GM18505 (cell line): ENCODE measurements around the gene CBR1.
"Not testable (repeated sequence)": the region's sequence is repeated elsewhere in the genome, so short reads cannot be mapped to it uniquely, and the experiment has no call there.

Experiments
- ATAC-seq: cut with Tn5 transposase; IDR thresholded peaks from one replicate; pipeline ENCODE4 v1.9.1; 2021; ENCODE audit not compliant: unreplicated experiment
- POLR2A ChIP-seq: IDR thresholded peaks from 4 replicates; pipeline ENCODE4 v1.6.1; 2011; ENCODE audit warnings: borderline replicate concordance; ENCODE audit not compliant: insufficient read depth, insufficient read length; ENCODE audit errors: extremely low read depth

CBR1 gene

DNA sequence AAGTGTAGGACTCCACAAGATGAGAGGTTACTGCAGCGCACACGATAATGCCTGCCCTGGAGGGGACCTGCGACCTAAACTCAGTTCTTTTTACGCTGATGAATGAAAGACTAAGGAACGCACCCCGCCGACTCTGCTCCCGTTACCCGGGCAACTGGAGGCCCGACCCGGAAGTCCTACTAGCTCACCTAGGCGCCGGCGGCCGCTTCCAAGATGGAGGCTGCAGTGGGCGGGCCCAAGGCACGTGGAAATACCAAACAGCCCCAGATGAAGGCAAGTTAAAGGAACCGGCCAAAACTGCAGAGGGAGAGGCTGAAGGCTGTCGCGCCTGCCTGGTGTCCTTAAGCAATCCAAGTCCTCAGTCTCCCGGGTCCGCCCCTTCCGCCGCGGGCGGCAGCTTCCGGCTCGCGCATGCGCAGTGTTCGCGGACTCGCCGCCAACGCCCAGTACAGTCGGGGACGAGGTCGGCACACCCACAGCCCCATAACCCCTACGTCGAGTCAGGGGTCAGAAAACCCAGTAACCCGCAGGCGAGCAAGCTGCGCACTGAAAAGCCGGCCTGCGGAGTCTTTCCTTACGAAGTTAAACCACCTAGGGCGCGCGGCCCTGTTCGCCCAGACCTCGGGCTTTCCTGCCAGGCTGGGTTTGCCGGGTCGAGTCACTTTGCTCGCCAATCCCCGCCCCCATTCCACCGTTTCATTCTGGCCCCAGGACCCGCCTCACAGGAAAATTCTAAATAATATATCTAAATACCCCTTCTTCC lies 9.5 kb upstream of the CBR1 start, which contains the start of gene SETD4:
TSS of gene SETD4 (minus strand) at position 368 of the 763 bp plus-strand sequence. CDS start 1,638 bp downstream, outside the sequence.
- ATAC-seq: peak; percentile 86
- TF ChIP-seq POLR2A: peak; percentile 92

DNA sequence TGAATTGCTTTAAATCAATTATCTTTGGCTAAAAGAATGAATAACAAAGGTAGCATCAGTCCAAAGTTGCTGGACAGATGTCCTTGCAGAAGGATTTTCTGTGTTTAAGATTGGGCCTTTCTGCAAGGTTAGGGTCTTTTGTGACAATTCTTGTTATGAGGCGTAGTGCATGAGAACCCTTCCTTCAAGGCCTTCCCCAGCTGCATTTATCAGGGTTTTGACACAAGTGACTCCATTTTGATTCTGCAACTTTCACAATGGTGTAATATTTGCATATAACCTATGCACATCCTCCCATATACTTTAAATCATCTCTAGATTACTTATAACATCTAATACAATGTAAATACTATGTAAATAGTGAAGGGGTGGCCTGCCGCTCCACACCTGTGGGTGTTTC lies 8.4 kb upstream of the CBR1 start:
- no peak for TF ChIP-seq POLR2A
- no peak for ATAC-seq

- no peak for TF ChIP-seq POLR2A
- no peak for ATAC-seq
These were observed 6.3 kb upstream of the CBR1 start for GRCh38 chr21:36063375-36064084.

DNA sequence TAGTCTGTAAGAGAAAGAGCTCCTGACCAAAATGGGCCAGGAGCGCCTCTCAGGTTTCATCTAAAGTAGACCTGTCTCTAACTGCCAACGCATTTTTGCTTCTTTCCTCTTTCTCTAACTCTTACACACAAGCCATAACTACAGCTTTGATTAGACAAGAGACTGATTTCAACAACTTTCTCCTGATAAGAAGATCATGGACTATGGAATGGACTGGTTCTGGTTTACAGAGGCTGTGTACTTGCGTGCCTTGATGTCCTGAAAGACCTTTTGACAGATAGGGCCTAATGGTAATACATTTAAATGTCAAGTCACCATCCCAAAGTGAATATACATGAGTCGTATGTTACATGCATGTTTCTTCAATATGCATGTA lies 5.8 kb upstream of the CBR1 start:
- no peak for TF ChIP-seq POLR2A
- ATAC-seq: no peak

GRCh38 chr21:36065497-36066036 lies 4.3 kb upstream of the CBR1 start:
- TF ChIP-seq POLR2A: no peak
- ATAC-seq: no peak

- ATAC-seq: no peak
- no peak for TF ChIP-seq POLR2A
These were observed 951 bp upstream of the CBR1 start for GRCh38 chr21:36068748-36069398.

GRCh38 chr21:36070999-36071398 lies 1.2 kb downstream of the CBR1 start:
- ATAC-seq: no peak
- TF ChIP-seq POLR2A: no peak

DNA sequence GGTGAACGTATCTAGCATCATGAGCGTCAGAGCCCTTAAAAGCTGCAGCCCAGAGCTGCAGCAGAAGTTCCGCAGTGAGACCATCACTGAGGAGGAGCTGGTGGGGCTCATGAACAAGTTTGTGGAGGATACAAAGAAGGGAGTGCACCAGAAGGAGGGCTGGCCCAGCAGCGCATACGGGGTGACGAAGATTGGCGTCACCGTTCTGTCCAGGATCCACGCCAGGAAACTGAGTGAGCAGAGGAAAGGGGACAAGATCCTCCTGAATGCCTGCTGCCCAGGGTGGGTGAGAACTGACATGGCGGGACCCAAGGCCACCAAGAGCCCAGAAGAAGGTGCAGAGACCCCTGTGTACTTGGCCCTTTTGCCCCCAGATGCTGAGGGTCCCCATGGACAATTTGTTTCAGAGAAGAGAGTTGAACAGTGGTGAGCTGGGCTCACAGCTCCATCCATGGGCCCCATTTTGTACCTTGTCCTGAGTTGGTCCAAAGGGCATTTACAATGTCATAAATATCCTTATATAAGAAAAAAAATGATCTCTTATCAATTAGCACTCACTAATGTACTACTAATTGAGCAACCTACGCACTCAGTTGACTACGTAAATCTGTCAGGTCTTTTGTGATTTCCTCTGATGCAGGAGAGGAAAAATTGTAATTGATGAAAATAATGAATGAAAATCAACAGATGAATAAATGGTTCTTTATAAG lies 2.8 kb downstream of the CBR1 start:
- no peak for ATAC-seq
- TF ChIP-seq POLR2A: no peak

GRCh38 chr21:36073181-36073580 lies 3.4 kb downstream of the CBR1 start:
- no peak for ATAC-seq
- TF ChIP-seq POLR2A: no peak

DNA sequence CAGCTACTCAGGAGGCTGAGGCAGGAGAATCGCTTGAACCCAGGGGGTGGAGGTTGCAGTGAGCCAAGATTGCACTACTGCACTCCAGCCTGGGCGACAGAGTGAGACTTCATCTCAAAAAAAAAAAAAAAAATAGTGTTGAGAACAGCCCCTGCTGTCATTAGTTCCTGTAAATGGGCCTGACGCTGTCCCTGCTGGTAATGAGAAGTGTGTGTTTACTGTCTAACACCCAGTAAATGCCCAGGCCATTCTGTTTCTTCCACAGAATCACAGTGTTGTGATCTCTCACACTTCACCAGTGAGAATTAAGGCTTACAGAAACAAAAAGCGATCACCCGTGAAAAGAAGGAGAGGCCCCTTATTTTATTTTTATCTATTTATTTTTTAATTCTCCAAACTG lies 4.1 kb downstream of the CBR1 start:
- ATAC-seq: not testable (repeated sequence)

DNA sequence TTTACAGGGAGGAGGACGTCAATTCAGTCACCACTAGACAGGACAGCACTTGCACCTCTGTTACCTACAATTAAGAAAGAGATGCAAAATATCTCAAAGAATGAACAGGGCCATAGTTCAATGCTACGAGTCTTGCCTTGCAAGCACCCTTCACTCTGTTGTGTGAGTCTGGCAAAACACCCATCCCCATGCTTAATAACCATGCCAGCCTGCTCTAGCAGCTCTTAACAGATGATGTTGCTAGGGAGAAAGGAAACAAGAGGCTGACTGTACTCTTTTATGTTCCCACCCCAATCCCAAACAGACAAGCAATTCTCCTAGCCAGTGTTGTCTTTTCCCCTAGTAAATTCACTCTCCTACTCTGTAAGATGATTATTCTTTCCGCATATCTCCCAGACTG lies 5.3 kb downstream of the CBR1 start:
- ATAC-seq: no peak
- TF ChIP-seq POLR2A: no peak

DNA sequence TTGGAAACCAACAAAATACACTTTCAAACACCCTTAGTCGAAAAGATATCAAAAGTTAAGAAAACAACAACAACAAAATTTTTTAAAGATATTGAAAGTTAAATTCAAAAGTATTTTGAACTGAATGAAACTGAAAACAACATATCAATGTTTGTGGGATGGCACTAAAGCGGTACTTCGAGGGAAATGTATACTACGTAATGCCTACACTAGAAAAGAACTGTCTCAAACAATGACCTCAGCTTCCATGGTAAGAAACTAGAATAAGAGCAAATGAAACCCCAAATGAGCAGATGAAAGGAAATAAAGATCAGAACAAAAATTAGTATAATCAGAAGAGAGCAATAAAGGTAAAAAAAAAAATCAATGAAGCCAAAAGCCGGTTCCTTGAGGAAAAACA lies 6.1 kb downstream of the CBR1 start:
- ATAC-seq: no peak
- TF ChIP-seq POLR2A: no peak
